H1 (cell line): ENCODE measurements around the gene ZNF282. TPM values are rescaled to one million over a fixed set of nuclear protein-coding genes. Genes with fewer than 3 reads are reported as not detected.

Experiments used
- RBBP5 ChIP-seq: IDR thresholded peaks from 2 replicates; pipeline ENCODE4 v1.7.1; 2012; ENCODE audit warnings: low read depth, mild to moderate bottlenecking, inconsistent platforms, low read length, moderate library complexity, borderline replicate concordance
- ZNF274 ChIP-seq: IDR thresholded peaks from 2 replicates; pipeline ENCODE4 v1.7.0; 2012; ENCODE audit warnings: low read length, borderline replicate concordance; ENCODE audit errors: extremely low read depth
- polyA plus RNA-seq, 7 experiments: library from polyadenylated mRNA; depleted of rRNA in 3 of 7; stranded (reverse) in 5 of 7; unstranded in 2 of 7; fragments of >200 nt in 5 of 7; fragments of 200-250 nt in 2 of 7; gene quantifications; 1 replicate in 5 of 7; 2 replicates in 1 of 7; 4 replicates in 1 of 7; pipeline versions ENCODE4 v1.2.1 to v1.2.3, GENCODE V29; 2011 to 2013; ENCODE audit warnings: missing spikeins in 2 of 7, mixed read lengths in 2 of 7
- total RNA-seq: library from RNA; stranded (reverse); fragmentation: NEBNext Ultra II Directional; extraction: Animal tissue kit (Norgen Biotek cat#: 25700); gene quantifications from 2 replicates; pipeline ENCODE4 v1.2.1, GENCODE V29; 2021

The ZNF282 gene
- total and polyA plus RNA-seq, 2 of the 8 experiments (the other 6 are each of a cell fraction or from before 2014, with no cell fraction given), result 16.9 to 36.3 TPM

- no peak for TF ChIP-seq RBBP5
- TF ChIP-seq ZNF274, result no peak
These were observed 12.1 kb downstream of the ZNF282 start (continued) for GRCh38 chr7:149207324-149208035.
